VCaP (cell line): ENCODE measurements around the gene FLOT2.

Experiments used
- H3K27ac ChIP-seq: fragments of 450-650 bp; 2 replicates; pipeline ENCODE4 v1.5.1; 2017
- CTCF ChIP-seq: fragments of 450-650 bp; conservative IDR thresholded peaks from 2 replicates; pipeline ENCODE4 v1.5.1; 2017; ENCODE audit warnings: mild to moderate bottlenecking, moderate library complexity

Gene FLOT2

DNA sequence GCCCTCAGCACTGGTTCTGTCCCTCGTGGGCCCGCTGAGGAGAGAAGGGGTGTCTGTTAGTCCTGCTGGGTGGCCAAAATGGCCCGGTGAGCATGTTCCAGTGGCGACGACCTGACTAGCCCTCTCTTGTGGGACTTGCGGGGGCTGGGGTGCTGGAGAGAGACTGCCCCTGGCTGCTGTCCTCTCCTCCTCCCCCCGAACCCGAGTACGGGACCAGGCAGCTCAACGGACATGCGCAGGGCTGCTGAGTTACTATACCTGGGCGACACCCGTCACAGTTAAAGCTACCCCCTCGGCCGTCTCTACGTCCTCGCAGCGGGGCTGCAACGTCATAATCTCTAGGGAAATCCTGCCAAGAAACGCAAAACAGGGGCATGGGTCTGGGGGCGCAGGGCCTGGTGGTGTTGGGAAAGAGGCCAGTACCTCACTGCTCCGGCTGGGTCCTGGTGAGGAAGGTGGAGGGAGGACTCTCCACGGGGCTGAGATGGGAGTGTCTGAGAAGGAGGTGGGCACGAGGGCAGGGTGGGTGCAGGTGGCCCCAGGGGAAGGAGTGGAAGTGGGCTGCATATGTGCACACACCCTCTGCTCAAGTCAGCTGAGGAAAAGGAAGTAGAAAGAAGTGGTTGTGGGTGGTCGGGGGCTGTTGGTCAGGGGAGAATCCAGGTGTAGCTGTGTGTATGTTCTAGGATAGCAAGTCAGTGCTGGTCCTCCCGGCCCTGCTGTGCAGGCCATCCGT is 13.4 kb downstream of the FLOT2 start:
- no peak overlapping the region for H3K27ac ChIP-seq
- no peak for TF ChIP-seq CTCF

GRCh38 chr17:28882154-28882895 is 15.2 kb downstream of the FLOT2 start:
- no peak for TF ChIP-seq CTCF
- no peak overlapping the region for H3K27ac ChIP-seq

DNA sequence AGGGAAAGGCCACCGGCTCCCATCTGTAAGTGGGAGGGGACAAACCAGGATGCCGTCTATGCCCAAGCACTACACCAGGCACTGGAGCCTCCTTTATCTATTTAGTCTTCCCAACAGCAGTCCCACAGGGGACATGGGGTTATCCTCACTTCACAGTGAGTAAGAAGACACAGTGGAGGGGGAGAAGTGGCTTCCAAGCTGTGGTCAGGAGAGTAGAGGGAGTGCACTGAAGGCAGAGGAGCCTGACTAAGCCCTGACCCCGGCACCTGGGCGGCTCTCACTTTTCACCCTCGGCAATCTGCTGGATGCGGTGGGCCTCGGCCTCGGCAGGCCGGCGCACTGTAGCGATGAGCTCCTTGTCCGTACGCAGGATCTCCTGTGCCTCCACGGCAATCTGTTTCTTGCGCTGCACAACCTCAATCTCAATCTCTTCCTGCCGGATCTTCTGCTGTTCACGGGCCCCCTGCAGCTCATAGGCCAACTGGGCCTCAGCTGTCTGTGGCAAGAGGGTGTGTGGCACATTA is 15.9 kb downstream of the FLOT2 start:
- no peak overlapping the region for H3K27ac ChIP-seq
- no peak for TF ChIP-seq CTCF

DNA sequence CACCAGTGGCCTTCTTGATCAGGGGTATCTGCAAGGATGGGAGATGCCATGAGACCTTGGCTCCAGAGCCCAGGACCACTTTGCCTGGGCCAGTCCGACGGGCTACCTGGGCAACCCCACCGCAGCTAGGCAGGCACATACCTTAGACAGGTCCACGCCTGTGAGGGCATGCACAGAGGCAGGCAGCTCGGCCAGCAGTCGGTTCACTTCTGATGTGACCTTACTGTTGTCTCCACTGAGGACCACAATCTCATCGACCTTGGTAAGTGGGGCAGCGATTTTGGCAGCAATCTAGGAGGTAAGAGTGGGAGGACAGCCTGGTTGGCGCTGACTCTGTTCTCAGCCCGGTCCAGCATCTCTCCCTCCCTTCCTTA is 17.0 kb downstream of the FLOT2 start:
- TF ChIP-seq CTCF: no peak
- no peak overlapping the region for H3K27ac ChIP-seq

DNA sequence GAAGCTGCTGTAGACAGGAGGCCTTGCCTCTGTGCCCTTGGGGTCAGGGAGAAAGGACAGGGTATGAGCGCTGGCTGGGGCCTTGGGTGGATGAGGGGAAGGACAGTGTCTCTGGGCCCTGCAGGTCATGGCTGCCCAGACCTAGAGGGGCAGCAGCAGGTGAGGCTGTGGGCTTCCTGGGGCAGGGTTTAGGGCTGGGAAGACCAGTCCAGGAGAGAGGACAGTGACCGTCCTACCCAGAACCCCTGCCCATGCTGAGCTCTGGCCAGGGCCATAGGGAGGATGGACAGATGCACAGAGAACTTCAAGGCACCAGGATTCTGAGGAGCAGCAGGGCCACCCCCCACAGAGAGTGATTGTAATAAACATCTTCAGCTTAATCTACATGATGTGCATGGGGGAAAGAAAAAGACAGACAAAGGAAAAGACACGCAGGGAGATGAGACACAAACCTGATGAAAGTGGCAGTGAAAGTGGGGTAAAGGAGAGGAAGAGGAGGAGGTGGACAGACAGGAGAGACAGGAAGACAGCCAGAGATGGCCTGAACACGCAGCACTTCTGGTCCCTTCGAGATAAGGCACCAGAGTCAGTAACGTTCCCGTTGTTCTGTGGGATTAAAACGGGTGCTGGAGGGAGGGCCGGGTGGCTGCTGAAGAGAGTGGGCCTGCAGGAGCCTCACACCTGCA is 17.5 kb downstream of the FLOT2 start:
- no peak overlapping the region for H3K27ac ChIP-seq

DNA sequence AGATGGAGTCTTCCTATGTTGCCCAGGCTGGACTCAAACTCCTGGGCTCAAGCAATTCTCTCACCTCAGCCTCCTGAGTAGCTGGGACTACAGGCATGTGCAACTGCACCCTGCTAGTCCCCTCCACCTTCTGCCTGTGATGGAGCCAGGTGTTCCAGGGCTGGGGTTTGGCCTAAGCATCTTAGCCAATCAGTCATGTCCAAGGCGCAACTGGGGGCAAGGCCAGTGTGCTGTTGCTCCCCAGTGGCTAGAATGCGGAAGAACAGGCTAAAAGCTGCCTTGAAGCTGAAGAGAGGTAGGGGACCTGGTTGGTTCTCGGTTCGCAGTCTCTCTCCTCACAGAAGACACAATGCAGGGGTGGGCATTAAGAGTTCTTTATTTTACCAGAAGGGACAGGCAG is 18.6 kb downstream of the FLOT2 start:
- TF ChIP-seq CTCF: peak; percentile 72
- H3K27ac ChIP-seq: no peak overlapping the region

More for the DNA sequence above, 17.5 kb downstream of the FLOT2 start:
- TF ChIP-seq CTCF: no peak
